ENCODE results near the gene SCD5.

- TF ChIP-seq CTCF (IDR thresholded peaks at IDR 0.05) (no peak), POLR2A (IDR thresholded peaks at IDR 0.05) (no peak)
These were observed 5.5 kb downstream of the SCD5 start for GRCh38 chr4:82792912-82793649.
